Heart left ventricle (tissue), 16 donors: ENCODE results near the gene NEURL3. TPM values are rescaled to one million over a fixed set of nuclear protein-coding genes. Genes with fewer than 3 reads are reported as not detected.

ENCODE experiments used
- ATAC-seq, 4 donors: fragments of 200-7000 bp; cut with Tn5 transposase; one replicate each; pipeline ENCODE4 v1.9.1; 2020 to 2022; ENCODE audit warnings: moderate library complexity in 4 of 4, mild to moderate bottlenecking in 3 of 4, moderate number of reproducible peaks in 1 of 4
- DNase-seq, 5 donors: peaks; one replicate each; pipeline ENCODE4 v3.0.0-alpha.2; 2020
- H3K27ac ChIP-seq, 12 donors: fragments of 200-600 bp; sonication (generic) in 4 of 12; one replicate each; pipeline versions ENCODE4 v1.5.0 to v1.8.0; 2016 to 2022; ENCODE audit warnings: mild to moderate bottlenecking in 2 of 12
- H3K27me3 ChIP-seq, 9 donors: fragments of 200-600 bp; sonication (generic) in 2 of 9; one replicate each; pipeline versions ENCODE4 v1.5.1 to v1.8.0; 2016 to 2022; ENCODE audit warnings: mild to moderate bottlenecking in 3 of 9
- H3K36me3 ChIP-seq, 9 donors: fragments of 200-600 bp; sonication (generic) in 2 of 9; one replicate each; pipeline versions ENCODE4 v1.5.0 to v1.8.0; 2018 to 2022; ENCODE audit warnings: mild to moderate bottlenecking in 2 of 9
- H3K4me1 ChIP-seq, 12 donors: fragments of 200-600 bp; sonication (generic) in 4 of 12; one replicate each; pipeline versions ENCODE4 v1.5.0 to v1.8.0; 2016 to 2022; ENCODE audit warnings: mild to moderate bottlenecking in 3 of 12
- H3K4me3 ChIP-seq, 12 donors: fragments of 200-600 bp; sonication (generic) in 4 of 12; one replicate each; pipeline versions ENCODE4 v1.5.0 to v1.8.0; 2017 to 2022; ENCODE audit warnings: mild to moderate bottlenecking in 9 of 12, moderate library complexity in 4 of 12
- H3K9me3 ChIP-seq, 12 donors: fragments of 200-600 bp; sonication (generic) in 4 of 12; one replicate each; pipeline versions ENCODE4 v1.5.0 to v1.8.0; 2016 to 2022; ENCODE audit warnings: mild to moderate bottlenecking in 1 of 12
- CTCF ChIP-seq, 12 donors: fragments of 200-600 bp; sonication (generic) in 4 of 12; IDR thresholded peaks; one replicate each; pipeline versions ENCODE4 v1.5.0 to v1.8.0; 2018 to 2022; ENCODE audit warnings: antibody characterized with exemption in 12 of 12, mild to moderate bottlenecking in 5 of 12
- POLR2A ChIP-seq, 2 donors: fragments of 450-650 bp; IDR thresholded peaks; one replicate each; pipeline ENCODE4 v1.6.1; 2017; ENCODE audit warnings: antibody characterized with exemption in 2 of 2, mild to moderate bottlenecking in 2 of 2, moderate library complexity in 2 of 2
- WGBS, 4 donors: extraction: QIAGEN DNeasy Blood & Tissue Kit in 2 of 4; methylation state at CpG; one replicate each; pipeline versions ENCODE4 v1.1.5 to v1.1.7; 2013 to 2018; 5-methylcytosine and 5-hydroxymethylcytosine counted together
- intact Hi-C, 10 donors: fragments of 100-400 bp; cut with DNase I; formaldehyde crosslinking; loops; one replicate each; pipeline versions ENCODE4 v1.11.1 to v1.14.2; 2022
- polyA plus RNA-seq, 2 donors: library from polyadenylated mRNA; stranded (reverse); fragments of 200-250 nt; gene quantifications; one replicate each; pipeline ENCODE4 v1.2.3, GENCODE V29; 2013
- total RNA-seq, 9 donors: library from RNA; depleted of rRNA in 2 of 9; stranded (reverse); fragments of >200 nt in 2 of 9; fragmentation: NEBNext Ultra II Directional in 3 of 9; extraction: Animal tissue kit (Norgen Biotek cat#: 25700) in 3 of 9; gene quantifications; one replicate each; pipeline versions ENCODE4 v1.1.0 to v1.2.4, GENCODE V29; 2016 to 2023
- donor health status: ischemic (EF 13 %, LVEDD 7.1; RV severe dilation, severe dysfunction).
- donor health status: healthy with polysubstance abuse.
- donor health status: DM: no; HTN: yes; CAD: no.
- donor health status: DM: no; HTN: no; CAD: no.
- donor health status: ischemic (EF 25% LVEDD 6.9; RV normal size, moderate dysfunction).
- donor health status: ischemic (EF 25% LVEDD 5.7; RV mildly dilated, moderate dysfunction).
- donor health status: healthy.
- donor health status: DM: yes; HTN: yes; CAD: no.
- donor health status: ischemic (EF 35%, LVEDD 5.7; RV mildly dilated, moderate dysfunction).
- donor health status: nonischemic (EF 11% LVEDD 7.7; RV severe dilation, severe dysfunction).
- donor health status: DM: yes; HTN: yes; CAD: no.
- donor health status: PGD.
- donor health status: ischemic (EF 29% LVEDD 5.4; RV normal size, mild dysfunction).
- donor health status: nonischemic (EF 23%, LVEDD 6.1; RV moderate dilation, normal function).

NEURL3 gene
- total and polyA plus RNA-seq, 11 donors, result 0.07 to 0.75 (median 0.27) TPM; not detected in 8

- H3K27ac ChIP-seq, result peak overlapping the region; percentile 61 to 100 (median 84)
- WGBS, 4 donors, result 88 to 96% (median 92%) methylated on average over 8 to 9 of the region's 9 CpGs
Observed at GRCh38 chr2:96529376-96530143, 24.4 kb upstream of the NEURL3 start.

GRCh38 chr2:96528700-96529375 lies 23.7 kb upstream of the NEURL3 start:
- TF ChIP-seq POLR2A (IDR thresholded peaks at IDR 0.05), result no peak
- peak in 1 of 12 donors; percentile 18 for TF ChIP-seq CTCF (IDR thresholded peaks at IDR 0.05)
- 72 to 80% (median 77%) methylated on average over 8 of the region's 8 CpGs for WGBS, 4 donors
- intact Hi-C loops, result no loop called here
- no peaks in the 10 kb centered on the region for H3K27me3 ChIP-seq
- H3K4me1 ChIP-seq, result peaks cover 21 to 81% (median 51%) of the 10 kb centered on the region in 12 donors
- H3K9me3 ChIP-seq, result no peaks in the 10 kb centered on the region
- DNase-seq, result peak in 2 of 5 donors; percentile 57 to 71
- H3K36me3 ChIP-seq, result no peaks in the 10 kb centered on the region
- peak in 2 of 4 donors; percentile 1 to 5 for ATAC-seq
- peak overlapping the region in 5 of 12 donors; percentile 5 to 77 (median 70) for H3K4me3 ChIP-seq
- H3K27ac ChIP-seq, result peak overlapping the region; percentile 61 to 100 (median 84)

More at GRCh38 chr2:96529376-96530143, 24.4 kb upstream of the NEURL3 start:
- no peaks in the 10 kb centered on the region for H3K9me3 ChIP-seq
- H3K4me1 ChIP-seq, result peaks cover 27 to 81% (median 58%) of the 10 kb centered on the region in 12 donors
- no peak for TF ChIP-seq POLR2A (IDR thresholded peaks at IDR 0.05)
- no peak for TF ChIP-seq CTCF (IDR thresholded peaks at IDR 0.05)
- intact Hi-C loops, result loop anchor here in 3 of 10 donors (10.0 kb wide), 3 partner anchors 235 to 325 kb away; partner anchors contain the start of genes CNNM3 (in 1 of the 3), CNNM4 (in 1 of the 3) and STARD7 (in 1 of the 3)
- H3K27me3 ChIP-seq, result no peaks in the 10 kb centered on the region
- H3K4me3 ChIP-seq, result no peak overlapping the region
- DNase-seq (no peak), ATAC-seq (no peak)
- no peaks in the 10 kb centered on the region for H3K36me3 ChIP-seq

GRCh38 chr2:96528006-96528699 lies 23.0 kb upstream of the NEURL3 start:
- Histone ChIP-seq H3K9me3 (no peaks in the 10 kb centered on the region), H3K4me1 (peaks cover 17 to 78% (median 45%) of the 10 kb centered on the region in 12 donors), H3K27ac (peak overlapping the region; percentile 61 to 100 (median 84)), H3K36me3 (no peaks in the 10 kb centered on the region), H3K27me3 (no peaks in the 10 kb centered on the region), H3K4me3 (peak overlapping the region in 11 of 12 donors; percentile 39 to 77 (median 61))
- intact Hi-C loops, result no loop called here
- 27 to 34% (median 29%) methylated on average over 14 of the region's 14 CpGs for WGBS, 4 donors
- no peak for TF ChIP-seq CTCF (IDR thresholded peaks at IDR 0.05)
- TF ChIP-seq POLR2A (IDR thresholded peaks at IDR 0.05), result no peak
- peak in 4 of 5 donors; percentile 60 to 78 (median 74) for DNase-seq
- peak; percentile 13 to 40 (median 32) for ATAC-seq
